SK-N-SH (cell line): ENCODE measurements around the gene EPHB2. TPM values are rescaled to one million over a fixed set of nuclear protein-coding genes. Genes with fewer than 3 reads are reported as not detected.

Experiments
- CTCF ChIA-PET: fragments of 300-600, 350-600 bp; formaldehyde crosslinking; extraction: SDS; loops from one replicate; lab custom pipeline; 2021; lab: Yijun Ruan, JAX
- POLR2A ChIA-PET: fragments of 350-600 bp; sonication (Branson Sonifier 250); formaldehyde crosslinking; extraction: SDS; loops from one replicate; lab custom pipeline; 2020; ENCODE audit warnings: antibody characterized with exemption, inconsistent platforms; lab: Yijun Ruan, JAX
- DNase-seq: peaks from one replicate; pipeline ENCODE4 v3.0.0; 2012
- H2AFZ ChIP-seq: fragments of 200-600 bp; sonication (generic); 2 replicates; pipeline ENCODE4 v1.8.1; 2016; ENCODE audit warnings: antibody characterized with exemption, mild to moderate bottlenecking, low read depth
- H3F3A ChIP-seq: fragments of 200-600 bp; sonication (generic); replicated peaks from 2 replicates; pipeline ENCODE3; 2016; ENCODE audit warnings: antibody characterized with exemption, mild to moderate bottlenecking; ENCODE audit not compliant: insufficient read depth
- H3K27ac ChIP-seq, 2 experiments: fragments of 200-500 bp in 1 of 2; fragments of 200-600 bp in 1 of 2; sonication (Bioruptor generic) in 1 of 2; sonication (generic), shearing (Covaris generic) in 1 of 2; 2 replicates each; pipeline versions ENCODE4 v1.5.1 to v1.6.1; 2014 to 2016; ENCODE audit warnings: low read depth in 2 of 2, inconsistent platforms in 1 of 2, low read length in 1 of 2, mild to moderate bottlenecking in 1 of 2, mixed read lengths in 1 of 2
- H3K27me3 ChIP-seq: fragments of 200-600 bp; sonication (generic), shearing (Covaris generic); 2 replicates; pipeline ENCODE4 v1.6.1; 2016; ENCODE audit warnings: mixed run types; ENCODE audit not compliant: insufficient read depth
- H3K36me3 ChIP-seq, 2 experiments: fragments of 200-500 bp in 1 of 2; fragments of 200-600 bp in 1 of 2; sonication (Bioruptor generic) in 1 of 2; sonication (generic) in 1 of 2; replicated peaks in 1 of 2; 2 replicates each; pipeline versions ENCODE3 to v1.5.1; 2014 to 2016; ENCODE audit warnings: low read length in 1 of 2, mild to moderate bottlenecking in 1 of 2; ENCODE audit not compliant: insufficient read depth in 2 of 2, control insufficient read depth in 1 of 2
- H3K4me1 ChIP-seq, 2 experiments: fragments of 200-500 bp in 1 of 2; fragments of 200-600 bp in 1 of 2; sonication (Bioruptor generic) in 1 of 2; sonication (generic), shearing (Covaris generic) in 1 of 2; 2 replicates each; pipeline versions ENCODE4 v1.5.1 to v1.6.1; 2014 to 2016; ENCODE audit warnings: low read depth in 1 of 2, low read length in 1 of 2, mixed run types in 1 of 2; ENCODE audit not compliant: insufficient read depth in 2 of 2, control insufficient read depth in 1 of 2
- H3K4me2 ChIP-seq: fragments of 200-600 bp; sonication (generic), shearing (Covaris generic); 2 replicates; pipeline ENCODE4 v1.6.1; 2017; ENCODE audit warnings: mixed run types
- H3K4me3 ChIP-seq, 2 experiments: fragments of 200-500 bp in 1 of 2; fragments of 200-600 bp in 1 of 2; sonication (Bioruptor generic) in 1 of 2; sonication (generic), shearing (Covaris generic) in 1 of 2; 2 replicates each; pipeline versions ENCODE4 v1.5.1 to v1.8.1; 2014 to 2016; ENCODE audit warnings: low read depth in 2 of 2, inconsistent platforms in 1 of 2, low read length in 1 of 2, mild to moderate bottlenecking in 1 of 2, mixed read lengths in 1 of 2, moderate library complexity in 1 of 2
- H3K79me2 ChIP-seq: fragments of 200-600 bp; sonication (generic); 2 replicates; pipeline ENCODE4 v1.8.1; 2017; ENCODE audit warnings: mild to moderate bottlenecking; ENCODE audit not compliant: insufficient read depth
- H3K9ac ChIP-seq: fragments of 200-600 bp; sonication (generic); 2 replicates; pipeline ENCODE4 v1.6.1; 2017; ENCODE audit warnings: mixed run types
- H3K9me2 ChIP-seq: fragments of 200-600 bp; sonication (generic); 2 replicates; pipeline ENCODE4 v1.6.1; 2017; ENCODE audit warnings: mixed run types
- H3K9me3 ChIP-seq: fragments of 200-600 bp; sonication (generic); 2 replicates; pipeline ENCODE4 v1.6.1; 2017; ENCODE audit warnings: mixed run types, mild to moderate bottlenecking, moderate library complexity
- H4K20me1 ChIP-seq: fragments of 200-600 bp; sonication (generic); 2 replicates; pipeline ENCODE4 v1.6.1; 2017; ENCODE audit warnings: mild to moderate bottlenecking, mixed run types; ENCODE audit not compliant: insufficient read depth
- EP300 ChIP-seq, 2 experiments: IDR thresholded peaks; 2 replicates each; pipeline versions ENCODE4 v1.4.0 to v1.6.1; 2012; ENCODE audit warnings: borderline replicate concordance in 1 of 2, low read depth in 1 of 2, low read length in 1 of 2
- FOSL2 ChIP-seq: IDR thresholded peaks from 2 replicates; pipeline ENCODE4 v1.4.0; 2012; ENCODE audit warnings: low read depth, mild to moderate bottlenecking, moderate library complexity, borderline replicate concordance
- JUND ChIP-seq: IDR thresholded peaks from 2 replicates; pipeline ENCODE4 v1.4.0; 2012
- MEF2A ChIP-seq: IDR thresholded peaks from 2 replicates; pipeline ENCODE4 v1.4.0; 2012; ENCODE audit warnings: low read depth, borderline replicate concordance
- NFIC ChIP-seq: IDR thresholded peaks from 2 replicates; pipeline ENCODE4 v1.4.0; 2012; ENCODE audit warnings: borderline replicate concordance
- PBX3 ChIP-seq: IDR thresholded peaks from 2 replicates; pipeline ENCODE4; 2012
- POLR2AphosphoS5 ChIP-seq: IDR thresholded peaks from 2 replicates; pipeline ENCODE4 v1.6.1; 2012; ENCODE audit warnings: low read depth, low read length
- RAD21 ChIP-seq: IDR thresholded peaks from 2 replicates; pipeline ENCODE4 v1.6.1; 2012; ENCODE audit warnings: mild to moderate bottlenecking, low read length
- RCOR1 ChIP-seq: fragments of 150-350 bp; IDR thresholded peaks from 2 replicates; pipeline ENCODE4 v1.6.1; 2017; ENCODE audit warnings: antibody characterized with exemption, low read length
- REST ChIP-seq: IDR thresholded peaks from 2 replicates; pipeline ENCODE4 v1.6.1; 2012; ENCODE audit warnings: mild to moderate bottlenecking, low read depth, low read length, moderate library complexity
- RXRA ChIP-seq: IDR thresholded peaks from 2 replicates; pipeline ENCODE4 v1.4.0; 2012; ENCODE audit warnings: low read depth, mild to moderate bottlenecking, borderline replicate concordance
- SMC3 ChIP-seq: IDR thresholded peaks from 2 replicates; pipeline ENCODE4 v1.6.1; 2012; ENCODE audit warnings: low read depth, low read length, improper control_type of control experiment
- TAF1 ChIP-seq: IDR thresholded peaks from 2 replicates; pipeline ENCODE4 v1.6.1; 2012; ENCODE audit warnings: low read depth, mild to moderate bottlenecking, low read length, moderate library complexity, borderline replicate concordance
- TEAD4 ChIP-seq: IDR thresholded peaks from 2 replicates; pipeline ENCODE4 v1.4.0; 2012; ENCODE audit warnings: mild to moderate bottlenecking, borderline replicate concordance; ENCODE audit not compliant: insufficient read depth
- YY1 ChIP-seq: IDR thresholded peaks from 2 replicates; pipeline ENCODE4 v1.4.0; 2012; ENCODE audit warnings: low read depth, mild to moderate bottlenecking
- WGBS: methylation state at CpG from one replicate; pipeline ENCODE4 v1.1.6; 2017; ENCODE audit warnings: low lambda C conversion rate; 5-methylcytosine and 5-hydroxymethylcytosine counted together
- polyA plus RNA-seq, 3 experiments: library from polyadenylated mRNA; depleted of rRNA; stranded (reverse); fragments of >200 nt; gene quantifications; 2 replicates each; pipeline ENCODE4 v1.2.3, GENCODE V29; 2012
- TF ChIP-seq, protein P1 (sequence below): fragments of 150-350 bp; IDR thresholded peaks from 2 replicates; pipeline ENCODE4 v1.6.1; 2017; ENCODE audit warnings: antibody characterized with exemption, low read length, low read depth, borderline replicate concordance

Gene EPHB2
- polyA plus RNA-seq, 1 of the 3 experiments (the other 2 are of a cell fraction), result 25.2 TPM

- no peak for TF ChIP-seq NFIC
- no peak for TF ChIP-seq REST
- TF ChIP-seq PBX3, result no peak
- TF ChIP-seq, all 33 proteins: peak for 0
Measured at GRCh38 chr1:22784317-22784716, 73.7 kb downstream of the EPHB2 start (continued).

- ChIA-PET POLR2A (no interaction called here), CTCF (interaction anchor here (1.5 to 1.8 kb wide), 2 partner anchors 11 to 80 kb away, joined by 3 to 4 read pairs; no protein-coding TSS in a partner anchor)
- peaks cover 0 to 32% of the 10 kb centered on the region in 2 experiments; a peak in 1 of 4 replicates for H3K4me1 ChIP-seq
Measured at GRCh38 chr1:22784737-22785136, 74.1 kb downstream of the EPHB2 start.

More at GRCh38 chr1:22784737-22785136, 74.1 kb downstream of the EPHB2 start:
- Histone ChIP-seq H2AFZ (no peak overlapping the region), H3K9me2 (no peaks in the 10 kb centered on the region), H3F3A (peaks cover 4% of the 10 kb centered on the region), H3K9ac (no peak overlapping the region), H3K4me3 (no peak overlapping the region), H4K20me1 (peaks cover 24% of the 10 kb centered on the region; the same call in 1 of the 2 replicates), H3K79me2 (peaks cover 5% of the 10 kb centered on the region), H3K4me2 (no peak overlapping the region), H3K27me3 (no peaks in the 10 kb centered on the region), H3K36me3 (peaks cover 9 to 10% of the 10 kb centered on the region in 2 experiments), H3K27ac (no peak overlapping the region), H3K9me3 (no peaks in the 10 kb centered on the region)
- 95% methylated on average over 11 of the region's 27 CpGs for WGBS
- no peak for DNase-seq
- no peak for TF ChIP-seq RXRA
- no peak for TF ChIP-seq JUND
- no peak for TF ChIP-seq PBX3
- TF ChIP-seq EP300 (IDR thresholded peaks at IDR 0.05; ENCODE audit: borderline replicate concordance in 1 of 2, low read depth in 1 of 2, low read length in 1 of 2), result no peak
- no peak for TF ChIP-seq REST
- TF ChIP-seq SMC3, result no peak
- TF ChIP-seq TEAD4, result no peak
- no peak for TF ChIP-seq NFIC
- no peak for TF ChIP-seq RCOR1
- TF ChIP-seq MEF2A, result no peak
- no peak for TF ChIP-seq RAD21
- no peak for TF ChIP-seq TAF1
- no peak for TF ChIP-seq FOSL2
- TF ChIP-seq, protein P1, sequence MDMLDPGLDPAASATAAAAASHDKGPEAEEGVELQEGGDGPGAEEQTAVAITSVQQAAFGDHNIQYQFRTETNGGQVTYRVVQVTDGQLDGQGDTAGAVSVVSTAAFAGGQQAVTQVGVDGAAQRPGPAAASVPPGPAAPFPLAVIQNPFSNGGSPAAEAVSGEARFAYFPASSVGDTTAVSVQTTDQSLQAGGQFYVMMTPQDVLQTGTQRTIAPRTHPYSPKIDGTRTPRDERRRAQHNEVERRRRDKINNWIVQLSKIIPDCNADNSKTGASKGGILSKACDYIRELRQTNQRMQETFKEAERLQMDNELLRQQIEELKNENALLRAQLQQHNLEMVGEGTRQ, result no peak
- TF ChIP-seq POLR2AphosphoS5, result no peak
- TF ChIP-seq YY1, result no peak
